Measurements from ENCODE around the gene TSPEAR.

Gene TSPEAR

GRCh38 chr21:44478124-44478800 is 233.1 kb downstream of the TSPEAR start:
- DNase-seq = no peak

GRCh38 chr21:44477712-44478111 is 233.7 kb downstream of the TSPEAR start:
- DNase-seq = no peak

DNA sequence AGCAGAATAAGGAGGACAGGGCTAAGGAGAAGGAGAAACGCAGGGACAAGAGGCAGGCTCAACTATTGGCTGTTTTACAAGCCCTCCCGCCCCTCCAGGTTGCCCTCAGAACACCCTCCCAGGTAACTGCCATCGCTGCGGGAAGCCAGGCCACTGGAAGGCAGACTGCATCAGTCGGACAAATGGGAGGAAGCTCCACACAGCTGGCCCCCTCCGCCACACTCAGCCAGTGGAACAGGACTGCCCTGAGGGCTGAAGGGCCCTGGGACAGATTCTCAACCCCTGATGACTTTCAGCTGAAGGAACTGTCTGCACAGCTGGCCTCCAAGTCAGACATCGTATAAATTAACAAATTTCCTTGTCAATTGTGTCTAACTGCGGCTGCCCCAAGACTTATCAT is 234.2 kb downstream of the TSPEAR start:
- no peak for DNase-seq

DNA sequence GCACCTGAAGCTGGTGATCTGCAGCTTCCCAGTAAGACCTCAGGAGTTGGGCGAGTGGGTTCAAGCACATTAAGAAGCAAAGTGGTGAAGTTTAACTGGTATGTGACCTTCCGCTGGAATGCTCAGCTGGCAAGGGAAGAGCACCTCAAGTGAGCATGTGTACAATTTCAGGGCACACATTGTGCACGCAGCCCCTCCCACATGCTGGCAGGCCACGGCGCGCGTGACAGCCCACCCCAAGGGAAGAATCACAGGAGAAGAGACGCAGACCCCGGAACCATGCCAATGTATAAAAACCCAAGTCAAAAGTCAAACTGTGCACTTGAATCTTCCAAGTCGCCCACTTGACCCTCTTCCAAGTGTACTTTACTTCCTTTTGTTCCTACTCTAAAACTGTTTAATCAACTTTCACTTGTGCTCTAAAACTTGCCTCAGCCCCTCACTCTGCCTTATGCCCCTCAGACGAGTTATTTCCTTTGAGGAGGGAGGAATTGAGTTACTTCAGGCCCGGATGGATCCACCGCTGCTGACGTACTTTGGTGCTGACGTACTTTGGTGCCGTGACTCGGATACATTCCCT is 236.0 kb downstream of the TSPEAR start:
- DNase-seq = no peak

GRCh38 chr21:44473915-44474555 is 237.3 kb downstream of the TSPEAR start:
- DNase-seq = no peak

DNA sequence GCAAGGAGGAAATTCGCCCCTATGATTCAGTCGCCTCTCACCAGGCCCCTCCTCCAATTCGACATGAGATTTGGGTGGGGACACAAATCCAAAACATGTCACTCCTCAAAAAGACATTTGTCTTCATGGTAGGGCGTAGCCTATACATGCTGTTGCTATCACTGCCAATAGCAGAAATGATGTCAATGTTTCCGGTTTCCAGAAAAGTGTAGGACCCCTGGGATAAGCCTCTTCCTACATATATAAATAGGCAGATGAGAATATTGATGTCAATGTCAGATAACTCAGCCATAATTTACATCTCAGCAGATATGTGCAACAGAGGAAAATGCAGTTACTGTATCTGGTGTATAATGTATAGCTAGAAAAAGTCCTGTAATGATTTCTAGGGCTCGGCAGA is 239.4 kb downstream of the TSPEAR start:
- DNase-seq = no peak

DNA sequence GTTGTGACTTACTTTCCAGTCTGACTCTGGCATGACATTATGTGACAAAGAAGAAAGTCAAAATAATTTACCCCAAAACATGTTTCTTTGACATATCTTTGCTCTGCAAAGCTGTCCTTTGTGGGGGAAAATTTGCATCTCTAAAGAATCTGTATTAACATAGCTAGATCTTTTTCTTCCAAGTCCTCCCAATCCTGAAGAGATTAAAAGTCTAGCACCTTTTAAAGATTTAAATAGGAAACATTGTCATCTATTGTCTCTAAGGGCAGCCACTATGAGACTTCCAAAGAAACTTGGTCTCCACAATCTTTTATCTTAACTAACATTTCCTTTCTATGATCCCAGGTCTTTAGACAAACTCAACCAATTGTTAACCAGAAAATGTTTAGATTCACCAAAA is 240.0 kb downstream of the TSPEAR start:
- no peak for DNase-seq

- no peak for DNase-seq
These were observed 243.5 kb downstream of the TSPEAR start for GRCh38 chr21:44467859-44468195.

- no peak for DNase-seq
These were observed 244.1 kb downstream of the TSPEAR start for GRCh38 chr21:44466996-44467858.

DNA sequence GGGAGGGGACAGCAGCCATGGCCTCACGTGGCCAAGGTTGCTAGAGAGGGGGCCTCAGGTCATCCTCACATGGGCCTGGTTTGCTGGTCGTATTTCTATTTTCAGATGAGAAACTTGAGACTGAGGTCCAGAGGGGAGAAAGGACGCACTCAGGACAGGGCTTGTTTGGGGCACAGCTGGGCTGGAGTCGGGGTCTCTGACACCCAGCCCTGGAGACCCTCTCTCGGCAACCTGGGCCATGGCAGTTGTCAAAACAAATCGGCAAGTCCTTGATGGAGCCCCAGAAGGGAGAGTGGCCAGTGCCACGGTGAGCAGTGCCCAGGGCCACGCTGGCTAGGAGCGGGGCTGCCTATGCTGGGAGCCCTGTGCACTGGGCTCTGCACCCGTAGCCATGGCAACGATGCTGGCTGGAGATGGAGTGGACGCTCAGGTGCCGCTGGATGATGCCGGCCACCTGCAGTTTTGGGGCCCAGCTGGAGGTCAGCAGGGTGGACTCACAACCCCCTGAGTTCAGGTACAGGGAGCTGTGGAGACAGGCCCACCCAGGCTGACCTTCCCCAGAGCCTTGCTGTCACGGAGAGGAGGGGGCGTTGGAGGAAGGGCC is 244.9 kb downstream of the TSPEAR start:
- no peak for DNase-seq

GRCh38 chr21:44464351-44464750 is 247.0 kb downstream of the TSPEAR start:
- no peak for DNase-seq

DNA sequence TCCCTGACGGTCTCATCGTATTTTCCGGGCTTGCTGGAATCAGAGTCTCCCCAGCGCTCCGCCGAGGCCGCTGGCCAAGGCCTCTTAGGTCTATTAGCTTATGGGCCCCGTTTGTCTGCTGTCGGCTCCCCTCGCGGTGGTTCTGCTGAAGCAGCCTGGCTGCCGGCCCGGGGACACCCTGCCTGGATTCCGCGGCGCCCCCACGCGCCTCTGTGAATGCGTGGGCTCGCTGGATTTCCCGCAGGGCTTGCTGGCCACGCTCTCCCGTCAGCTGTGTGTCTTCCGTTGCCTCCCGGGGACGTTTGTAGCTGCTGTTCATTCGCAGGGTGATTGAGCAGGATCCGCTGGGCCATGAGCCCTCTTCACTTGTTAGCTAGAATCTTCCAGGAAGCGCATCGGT is 247.6 kb downstream of the TSPEAR start:
- no peak for DNase-seq

GRCh38 chr21:44462834-44463200 is 248.6 kb downstream of the TSPEAR start:
- DNase-seq = no peak

DNA sequence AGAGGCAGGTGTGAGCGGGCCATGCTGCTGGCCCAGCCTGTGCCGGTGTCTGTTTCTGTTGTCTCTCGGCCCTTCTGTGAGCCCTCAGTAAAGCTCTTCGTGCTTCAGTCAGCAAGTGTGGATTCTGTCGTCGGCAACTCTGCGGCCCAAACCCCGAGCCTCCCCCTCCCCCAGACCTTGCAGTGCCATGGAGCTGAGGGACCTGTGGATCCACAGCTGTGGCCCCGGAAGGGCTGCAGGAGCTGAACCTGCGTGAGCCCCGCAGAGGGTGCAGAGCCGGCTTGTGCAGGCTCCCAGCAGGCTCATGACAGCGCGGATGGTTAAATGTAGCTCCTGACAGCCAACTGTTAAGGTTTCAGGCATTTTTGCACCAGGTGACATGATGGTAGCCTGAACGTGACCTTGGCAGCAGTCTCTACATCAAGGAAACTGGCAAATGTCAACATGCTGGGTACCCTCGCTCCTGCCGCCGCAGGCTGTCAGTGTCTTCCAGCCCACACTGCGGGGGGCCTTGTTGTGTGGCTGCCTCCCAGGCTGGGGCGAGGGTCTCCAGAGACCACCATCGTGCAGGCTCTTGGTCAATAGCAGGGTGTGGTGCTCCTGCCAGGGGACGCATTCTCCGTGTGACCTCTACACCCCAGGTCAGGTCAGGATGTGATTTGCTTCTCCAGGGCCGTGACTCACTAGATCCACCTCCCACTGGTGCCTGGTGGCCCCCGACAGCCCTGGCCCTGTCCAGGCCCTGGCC is 249.1 kb downstream of the TSPEAR start:
- no peak for DNase-seq

GRCh38 chr21:44461464-44462001 is 249.8 kb downstream of the TSPEAR start:
- no peak for DNase-seq

- DNase-seq = no peak
These were observed 250.4 kb downstream of the TSPEAR start for GRCh38 chr21:44461005-44461404.

DNA sequence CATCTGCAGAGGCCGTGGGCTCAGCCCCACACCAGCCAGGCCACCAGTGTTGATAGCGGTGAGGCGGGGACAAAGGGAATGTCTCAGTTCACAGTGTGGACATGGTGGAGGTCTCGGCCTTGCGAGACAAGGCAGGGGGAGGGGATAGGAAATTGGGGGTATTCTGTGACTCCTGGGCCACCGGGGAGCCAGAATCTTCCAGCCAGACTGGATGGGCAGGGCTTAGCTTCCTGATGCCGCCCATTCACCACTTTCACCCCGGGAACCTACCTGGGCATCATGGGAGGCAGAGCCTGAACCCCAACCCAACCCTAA is 251.0 kb downstream of the TSPEAR start:
- no peak for DNase-seq

GRCh38 chr21:44459712-44460440 is 251.5 kb downstream of the TSPEAR start:
- no peak for DNase-seq

- no peak for DNase-seq
These were observed 252.2 kb downstream of the TSPEAR start for GRCh38 chr21:44458971-44459711.

DNA sequence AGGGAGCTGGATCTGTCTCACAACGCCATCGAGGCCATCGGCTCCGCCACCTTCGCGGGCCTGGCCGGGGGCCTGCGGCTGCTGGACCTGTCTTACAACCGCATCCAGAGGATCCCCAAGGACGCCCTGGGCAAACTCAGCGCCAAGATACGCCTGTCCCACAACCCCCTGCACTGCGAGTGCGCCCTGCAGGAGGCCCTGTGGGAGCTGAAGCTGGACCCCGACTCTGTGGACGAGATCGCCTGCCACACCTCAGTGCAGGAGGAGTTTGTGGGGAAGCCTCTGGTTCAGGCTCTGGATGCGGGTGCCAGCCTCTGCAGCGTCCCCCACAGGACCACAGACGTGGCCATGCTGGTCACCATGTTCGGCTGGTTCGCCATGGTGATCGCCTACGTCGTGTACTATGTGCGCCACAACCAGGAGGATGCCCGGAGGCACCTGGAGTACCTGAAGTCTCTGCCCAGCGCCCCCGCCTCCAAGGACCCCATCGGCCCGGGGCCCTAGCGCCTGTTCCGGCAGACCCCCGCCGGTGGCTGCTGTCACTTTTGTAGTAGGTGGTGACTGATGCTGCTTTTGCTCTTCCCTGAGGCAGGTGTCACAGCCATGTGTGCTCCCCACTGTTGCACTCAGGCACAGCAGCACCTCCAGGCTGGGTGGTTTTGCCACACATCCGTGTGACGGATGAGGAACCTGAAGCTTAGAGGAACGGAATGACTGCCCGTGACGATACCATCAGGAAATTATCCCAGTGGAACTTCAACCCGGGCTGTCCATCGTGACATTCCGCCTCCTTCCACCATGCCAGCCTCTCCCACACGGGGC is 254.2 kb downstream of the TSPEAR start:
- no peak for DNase-seq

Measured in activated gamma-delta T cell (primary cell).